Effector CD4-positive, alpha-beta T cell (primary cell): Measurements from ENCODE around the gene SLC27A1.
"Not testable (repeated sequence)": the region's sequence is repeated elsewhere in the genome, so short reads cannot be mapped to it uniquely, and the experiment has no call there.

Experiments
- DNase-seq: peaks from one replicate; pipeline ENCODE4 v3.0.0-alpha.2; 2020

SLC27A1 gene

DNA sequence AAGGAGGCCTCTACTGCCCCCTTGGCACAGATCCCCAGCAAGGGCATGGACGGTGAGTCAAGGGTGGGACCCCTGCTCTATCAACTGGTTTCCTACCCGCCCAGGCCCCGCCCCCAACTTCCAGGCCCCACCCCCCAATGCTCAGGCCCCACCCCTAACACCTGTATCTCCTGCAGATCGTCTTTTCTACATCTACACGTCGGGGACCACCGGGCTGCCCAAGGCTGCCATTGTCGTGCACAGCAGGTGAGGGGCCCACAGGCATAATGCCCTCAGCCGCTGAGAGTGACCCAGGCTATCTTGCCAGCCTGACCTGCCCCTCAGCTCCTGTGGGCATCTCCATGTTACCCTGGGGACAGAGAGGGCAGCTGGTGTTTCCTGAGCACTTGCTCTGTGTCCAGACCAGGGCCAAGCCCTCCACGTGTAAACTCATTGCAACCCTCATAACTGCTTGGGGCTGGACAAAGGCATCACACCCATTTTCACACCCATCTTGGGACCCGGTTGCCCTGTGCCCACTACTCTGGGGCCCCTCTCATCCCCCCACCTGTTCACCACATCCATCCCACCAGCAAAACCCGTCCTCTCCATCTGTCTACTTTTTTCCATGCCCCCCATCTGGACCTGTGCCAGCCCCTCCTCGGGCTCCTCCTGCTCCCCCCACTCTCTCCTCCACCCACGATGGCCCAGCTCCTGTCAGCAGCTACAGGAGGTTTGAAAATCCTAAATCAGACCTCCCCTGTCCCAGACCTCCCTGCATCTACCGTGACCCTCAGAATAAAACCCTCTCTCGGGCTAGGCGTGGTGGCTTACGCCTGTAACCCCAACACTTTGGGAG is 17.2 kb downstream of the SLC27A1 start:
- no peak for DNase-seq

DNA sequence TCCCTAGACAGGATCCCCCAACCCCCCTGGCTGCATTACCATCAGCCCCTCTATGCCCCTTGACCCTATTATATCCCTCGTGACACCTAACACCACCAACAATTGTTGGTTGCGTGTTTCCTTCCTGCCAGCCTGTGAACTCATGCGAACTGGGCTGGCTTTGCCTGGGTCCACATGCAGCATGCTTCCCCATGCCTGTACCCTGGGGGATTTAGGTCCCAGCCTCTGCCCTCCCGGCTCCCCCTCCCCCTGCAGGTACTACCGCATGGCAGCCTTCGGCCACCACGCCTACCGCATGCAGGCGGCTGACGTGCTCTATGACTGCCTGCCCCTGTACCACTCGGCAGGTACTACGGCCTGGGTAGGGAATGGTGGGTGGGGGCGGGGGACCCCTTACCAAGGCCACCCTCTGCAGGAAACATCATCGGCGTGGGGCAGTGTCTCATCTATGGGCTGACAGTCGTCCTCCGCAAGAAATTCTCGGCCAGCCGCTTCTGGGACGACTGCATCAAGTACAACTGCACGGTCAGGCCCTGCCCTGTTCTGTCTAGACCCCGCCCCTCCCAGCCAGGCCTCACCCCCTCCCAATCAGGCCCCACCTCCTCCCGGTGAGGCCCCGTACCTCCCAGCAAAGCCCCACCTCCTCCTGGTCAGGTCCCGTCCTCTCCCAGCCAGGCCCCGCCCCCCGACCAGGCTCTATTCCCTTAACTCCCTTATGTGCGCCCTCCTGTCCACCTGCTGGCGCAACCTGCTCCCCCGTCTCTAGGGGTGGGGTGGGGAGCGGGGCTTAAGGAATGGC is 18.5 kb downstream of the SLC27A1 start:
- DNase-seq: peak; percentile 61

GRCh38 chr19:17489392-17490030 is 19.2 kb downstream of the SLC27A1 start:
- no peak for DNase-seq

DNA sequence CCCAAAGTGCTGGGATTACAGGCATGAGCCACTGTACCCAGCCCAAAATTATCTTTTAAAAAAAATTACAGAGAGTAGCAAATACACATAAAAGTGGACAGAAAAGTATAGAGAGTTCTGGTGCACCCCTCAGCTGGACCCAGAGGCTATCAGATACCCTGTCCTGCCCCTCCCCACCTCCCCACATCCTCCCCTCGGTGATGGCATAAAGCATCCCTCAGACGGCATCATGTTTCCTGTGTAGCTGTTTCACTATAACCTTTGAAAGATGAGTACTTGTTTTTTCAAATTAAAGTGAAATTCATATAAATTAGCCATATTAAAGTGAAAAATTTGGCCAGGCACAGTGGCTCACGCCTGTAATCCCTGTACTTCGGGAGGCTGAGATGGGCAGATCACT is 20.1 kb downstream of the SLC27A1 start:
- peak; percentile 27 for DNase-seq

DNA sequence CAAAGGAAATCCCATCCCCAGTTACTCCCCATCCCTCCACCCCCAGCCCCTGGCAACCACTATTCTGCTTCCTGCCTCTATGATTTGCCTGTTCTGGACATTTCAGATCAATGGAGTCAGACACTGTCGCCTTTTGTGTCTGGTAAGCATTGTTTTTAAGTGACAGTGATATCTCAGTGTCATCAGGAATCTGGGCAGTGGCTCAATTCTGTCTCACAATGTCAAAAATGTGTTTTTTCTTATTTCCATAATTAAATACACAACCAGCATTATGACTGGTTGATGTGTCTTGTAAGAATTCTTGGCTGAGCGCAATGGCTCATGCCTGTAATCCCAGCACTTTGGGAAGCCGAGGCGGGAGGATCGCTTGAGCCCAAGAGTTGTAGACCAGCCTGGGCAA is 21.0 kb downstream of the SLC27A1 start:
- no peak for DNase-seq

DNA sequence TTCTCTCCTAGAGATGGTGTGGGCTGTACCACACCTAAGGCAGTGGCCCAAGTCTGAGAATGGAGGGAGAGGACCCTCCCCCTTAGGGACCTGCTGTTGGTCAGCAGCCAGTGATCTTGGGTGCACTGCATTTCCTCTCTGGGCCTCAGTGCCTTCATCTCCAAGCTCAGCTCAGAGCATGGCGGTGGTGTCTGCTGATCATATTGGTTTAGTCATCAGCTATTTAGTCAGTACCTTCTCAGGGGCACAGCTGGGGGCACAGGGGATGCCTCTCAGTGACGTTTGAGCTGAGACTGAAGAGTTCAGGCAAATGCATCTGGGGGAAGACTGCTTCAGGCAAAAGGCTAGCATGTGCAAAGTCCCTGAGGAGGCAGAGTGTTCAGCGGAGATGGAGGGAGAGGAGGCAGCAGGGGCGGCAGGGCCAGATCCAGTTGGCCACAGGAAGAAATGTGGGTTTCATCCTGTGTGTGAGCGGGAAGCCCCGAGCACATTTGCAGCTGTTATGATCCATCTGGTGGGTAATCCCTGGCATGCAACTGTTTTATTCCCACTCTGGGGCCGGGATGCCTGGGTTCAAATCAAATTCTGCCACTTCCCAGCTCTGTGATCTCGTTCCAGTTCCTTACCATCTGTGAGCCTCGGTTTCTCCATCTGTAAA is 25.4 kb downstream of the SLC27A1 start:
- DNase-seq: no peak

- DNase-seq: peak; percentile 69
Measured at GRCh38 chr19:17496337-17496997, 26.1 kb downstream of the SLC27A1 start.

- no peak for DNase-seq
Measured at GRCh38 chr19:17497149-17497798, 26.9 kb downstream of the SLC27A1 start.

DNA sequence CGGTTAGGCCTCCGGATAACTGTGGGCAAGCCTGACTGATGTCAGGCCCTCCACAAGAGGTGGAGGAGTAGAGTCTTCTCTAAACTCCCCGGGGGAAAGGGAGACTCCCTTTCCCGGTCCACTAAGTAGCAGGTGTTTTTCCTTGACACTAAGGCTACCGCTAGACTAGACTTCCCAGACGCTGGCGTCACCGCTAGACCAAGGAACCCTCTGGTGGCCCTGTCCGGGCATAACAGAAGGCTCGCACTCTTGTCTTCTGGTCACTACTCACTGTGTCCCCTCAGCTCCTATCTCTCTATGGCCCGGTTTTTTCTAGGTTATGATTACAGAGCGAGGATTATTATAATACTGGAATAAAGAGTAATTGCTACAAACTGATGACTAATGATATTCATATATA is 28.7 kb downstream of the SLC27A1 start:
- not testable (repeated sequence) for DNase-seq

- DNase-seq: no peak
Measured at GRCh38 chr19:17499648-17500446, 29.5 kb downstream of the SLC27A1 start.

GRCh38 chr19:17500447-17501198 is 30.3 kb downstream of the SLC27A1 start:
- no peak for DNase-seq

- no peak for DNase-seq
Measured at GRCh38 chr19:17503240-17503639, 32.9 kb downstream of the SLC27A1 start.

GRCh38 chr19:17504030-17504429 is 33.7 kb downstream of the SLC27A1 start:
- no peak for DNase-seq

GRCh38 chr19:17504456-17504855 is 34.1 kb downstream of the SLC27A1 start:
- no peak for DNase-seq

DNA sequence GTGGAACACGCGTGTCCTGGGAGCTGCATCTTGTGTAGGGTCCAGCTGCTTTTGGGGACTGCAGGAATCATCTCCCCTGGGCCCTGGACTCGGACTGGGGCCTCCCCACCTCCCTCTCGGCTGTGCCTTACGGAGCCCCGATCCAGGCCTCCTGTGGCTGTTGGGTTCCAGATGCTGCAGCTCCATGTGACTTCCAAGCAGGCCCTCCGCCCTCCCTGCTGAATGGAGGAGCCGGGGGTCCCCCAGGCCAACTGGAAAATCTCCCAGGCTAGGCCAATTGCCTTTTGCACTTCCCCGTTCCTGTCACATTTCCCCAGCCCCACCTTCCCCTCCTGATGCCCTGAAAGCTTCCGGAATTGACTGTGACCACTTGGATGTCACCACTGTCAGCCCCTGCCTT is 34.9 kb downstream of the SLC27A1 start:
- DNase-seq: no peak

DNA sequence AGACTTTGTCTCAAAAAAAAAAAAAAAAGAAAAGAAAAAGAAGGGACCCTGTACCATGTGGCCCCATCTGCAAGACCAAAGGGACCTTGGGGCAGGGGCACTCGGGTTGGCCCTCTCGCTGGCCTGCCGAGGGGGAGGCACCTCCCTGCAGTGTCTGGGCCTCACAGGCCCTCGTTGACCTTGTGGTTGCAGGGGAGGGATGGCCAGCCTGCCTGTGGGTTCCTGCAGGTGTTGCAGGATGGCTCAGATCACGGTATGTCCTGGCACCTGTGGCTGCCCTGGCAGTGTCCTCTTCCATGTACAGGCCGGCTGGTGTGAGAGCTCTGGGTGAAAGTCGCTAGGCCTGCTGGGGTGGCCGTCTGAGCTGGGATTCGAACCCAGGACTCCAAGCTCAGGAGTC is 36.4 kb downstream of the SLC27A1 start:
- DNase-seq: no peak

DNA sequence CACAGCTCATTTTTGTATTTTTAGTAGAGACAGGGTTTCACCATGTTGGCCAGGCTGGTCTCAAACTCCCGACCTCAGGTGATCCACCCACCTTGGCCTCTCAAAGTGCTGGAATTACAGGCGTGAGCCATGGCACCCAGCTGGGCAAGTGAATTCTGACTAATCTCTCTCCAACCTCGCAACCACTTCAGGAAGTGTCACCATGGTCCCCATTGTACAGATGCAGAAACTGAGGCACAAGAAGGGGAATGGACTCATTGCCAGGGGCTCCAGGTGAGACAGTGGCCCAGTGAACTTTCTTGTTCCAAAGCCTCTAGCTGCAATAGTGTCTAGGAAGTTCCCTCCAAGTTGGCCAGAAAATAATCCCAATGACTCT is 38.2 kb downstream of the SLC27A1 start:
- DNase-seq: not testable (repeated sequence)

DNA sequence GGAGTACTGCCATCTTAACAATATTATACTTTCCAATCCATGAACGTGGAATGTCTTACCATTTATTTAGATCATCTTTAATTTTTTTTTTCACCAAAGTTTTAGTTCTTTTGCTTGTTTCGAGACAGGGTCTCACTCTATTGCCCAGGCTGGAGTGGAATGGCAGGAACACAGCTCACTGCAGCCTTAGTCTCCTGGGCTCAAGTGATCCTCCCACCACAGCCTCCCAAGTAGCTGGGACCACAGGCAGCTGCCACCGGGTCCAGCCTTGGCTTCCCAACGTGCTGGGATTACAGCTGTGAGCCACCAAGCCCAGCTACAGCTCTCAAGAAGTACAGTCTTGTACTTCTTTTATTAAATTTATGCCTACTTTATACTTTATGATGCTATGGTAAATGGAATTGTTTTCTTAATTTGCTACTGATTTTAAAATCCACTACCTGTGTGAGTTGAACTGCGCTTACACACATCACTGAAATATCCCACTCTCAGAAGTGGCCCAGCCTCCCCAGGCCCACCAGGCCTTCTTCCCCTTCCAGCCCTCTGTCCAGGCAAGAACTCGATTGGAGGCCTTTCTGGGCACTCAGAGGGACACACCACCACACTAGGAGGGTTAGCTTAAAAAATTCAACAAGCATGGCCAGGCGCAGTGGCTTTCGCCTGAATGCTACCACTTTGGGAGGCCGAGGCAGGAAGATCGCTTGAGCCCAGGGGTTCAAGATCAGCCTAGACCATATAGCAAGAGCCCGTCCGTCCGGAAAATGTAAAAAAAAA is 40.1 kb downstream of the SLC27A1 start:
- no peak for DNase-seq
